HepG2 (cell line): ENCODE measurements around the gene RAD51D.

Experiments
- EP300 ChIP-seq, 3 experiments: sonication (generic) in 1 of 3; formaldehyde crosslinking in 1 of 3; IDR thresholded peaks; 2 replicates each; pipeline versions ENCODE4 v1.5.1 to v1.6.1; 2011 to 2020; ENCODE audit warnings: low read depth in 2 of 3, low read length in 2 of 3, borderline replicate concordance in 1 of 3, improper control_type of control experiment in 1 of 3, mild to moderate bottlenecking in 1 of 3, missing genetic modification reagents in 1 of 3, moderate library complexity in 1 of 3
- FOXA1 ChIP-seq, 2 experiments: fragments of 450-650 bp in 1 of 2; sonication (generic) in 1 of 2; formaldehyde crosslinking in 1 of 2; IDR thresholded peaks; 2 replicates each; pipeline versions ENCODE4 v1.4.0 to v1.6.1; 2016 to 2020; ENCODE audit warnings: missing genetic modification reagents in 1 of 2
- MED1 ChIP-seq: sonication (generic); formaldehyde crosslinking; IDR thresholded peaks from 2 replicates; pipeline ENCODE4 v1.4.0; 2020; ENCODE audit warnings: missing genetic modification reagents
- RFX3 ChIP-seq: IDR thresholded peaks from 2 replicates; pipeline ENCODE4 v1.6.1; 2016; ENCODE audit warnings: missing biosample characterization, missing genetic modification reagents
- TBL1XR1 ChIP-seq: fragments of 150-350 bp; IDR thresholded peaks from 2 replicates; pipeline ENCODE4 v1.6.1; 2014; ENCODE audit warnings: borderline replicate concordance, low read length; ENCODE audit not compliant: partially characterized antibody
- U2AF1 ChIP-seq: fragments of 200-400 bp; formaldehyde crosslinking; optimal IDR thresholded peaks from 2 replicates; pipeline ENCODE3; 2017; ENCODE audit warnings: mild to moderate bottlenecking, low read depth, low read length
- TF ChIP-seq, protein P1 (sequence below): IDR thresholded peaks from 2 replicates; pipeline ENCODE4 v1.6.1; 2012; ENCODE audit warnings: inconsistent platforms
- TF ChIP-seq, protein P2 (sequence below): sonication (generic); formaldehyde crosslinking; IDR thresholded peaks from 2 replicates; pipeline ENCODE4 v1.5.0; 2020; ENCODE audit warnings: mild to moderate bottlenecking, missing genetic modification reagents, moderate library complexity

DNA sequence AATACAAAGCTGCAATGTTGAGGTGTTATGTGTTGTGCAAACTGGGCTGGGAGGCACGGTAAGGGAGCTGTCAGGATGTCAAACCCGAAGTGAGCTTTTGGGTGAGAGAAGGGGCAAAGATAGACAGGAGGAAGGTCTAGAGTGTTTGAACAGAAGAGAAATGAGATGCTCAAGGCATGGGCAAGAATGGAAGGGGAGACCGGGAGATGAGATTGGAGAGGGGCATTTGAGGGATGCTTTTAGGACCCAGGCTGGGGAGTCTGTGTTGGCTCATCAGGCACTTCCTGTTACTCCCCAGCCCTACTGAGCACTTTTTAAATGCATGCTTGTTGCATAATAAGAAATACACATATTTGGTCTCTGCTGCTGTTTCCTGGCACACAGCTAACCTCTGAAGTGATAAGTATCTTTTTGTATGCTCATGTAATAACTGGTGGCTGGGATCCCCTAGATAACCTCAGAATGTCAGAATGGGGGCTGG is 41.7 kb upstream of the RAD51D start:
- TF ChIP-seq, protein P1, sequence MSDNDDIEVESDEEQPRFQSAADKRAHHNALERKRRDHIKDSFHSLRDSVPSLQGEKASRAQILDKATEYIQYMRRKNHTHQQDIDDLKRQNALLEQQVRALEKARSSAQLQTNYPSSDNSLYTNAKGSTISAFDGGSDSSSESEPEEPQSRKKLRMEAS = no peak
- no peak for TF ChIP-seq U2AF1
- TF ChIP-seq, protein P2, sequence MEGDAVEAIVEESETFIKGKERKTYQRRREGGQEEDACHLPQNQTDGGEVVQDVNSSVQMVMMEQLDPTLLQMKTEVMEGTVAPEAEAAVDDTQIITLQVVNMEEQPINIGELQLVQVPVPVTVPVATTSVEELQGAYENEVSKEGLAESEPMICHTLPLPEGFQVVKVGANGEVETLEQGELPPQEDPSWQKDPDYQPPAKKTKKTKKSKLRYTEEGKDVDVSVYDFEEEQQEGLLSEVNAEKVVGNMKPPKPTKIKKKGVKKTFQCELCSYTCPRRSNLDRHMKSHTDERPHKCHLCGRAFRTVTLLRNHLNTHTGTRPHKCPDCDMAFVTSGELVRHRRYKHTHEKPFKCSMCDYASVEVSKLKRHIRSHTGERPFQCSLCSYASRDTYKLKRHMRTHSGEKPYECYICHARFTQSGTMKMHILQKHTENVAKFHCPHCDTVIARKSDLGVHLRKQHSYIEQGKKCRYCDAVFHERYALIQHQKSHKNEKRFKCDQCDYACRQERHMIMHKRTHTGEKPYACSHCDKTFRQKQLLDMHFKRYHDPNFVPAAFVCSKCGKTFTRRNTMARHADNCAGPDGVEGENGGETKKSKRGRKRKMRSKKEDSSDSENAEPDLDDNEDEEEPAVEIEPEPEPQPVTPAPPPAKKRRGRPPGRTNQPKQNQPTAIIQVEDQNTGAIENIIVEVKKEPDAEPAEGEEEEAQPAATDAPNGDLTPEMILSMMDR (CRISPR knock-in tag) = no peak
- TF ChIP-seq MED1 (CRISPR knock-in tag) = no peak
- no peak for TF ChIP-seq TBL1XR1
- TF ChIP-seq FOXA1 (IDR thresholded peaks at IDR 0.05) = no peak
- no peak for TF ChIP-seq FOXA1 (CRISPR knock-in tag; IDR thresholded peaks at IDR 0.05)
- TF ChIP-seq EP300 (IDR thresholded peaks at IDR 0.05; ENCODE audit: low read depth in 2 of 2, low read length in 2 of 2) = no peak
- no peak for TF ChIP-seq EP300 (CRISPR knock-in tag; IDR thresholded peaks at IDR 0.05; ENCODE audit: borderline replicate concordance)
- TF ChIP-seq RFX3 = no peak
